Glomerular visceral epithelial cell (primary cell): ENCODE data around the gene DMD.
"Not testable (repeated sequence)": the region's sequence is repeated elsewhere in the genome, so short reads cannot be mapped to it uniquely, and the experiment has no call there.

Source experiments
- DNase-seq: peaks from one replicate; pipeline ENCODE4 v3.0.0-alpha.2; 2016; ENCODE audit errors: extremely low spot score

DMD gene

GRCh38 chrX:33211356-33212260 is at the start of gene DMD:
Gene DMD, minus strand, starts transcription at chrX:33211549. Its CDS starts 237 bp downstream, at chrX:33211312.
- no peak for DNase-seq

- no peak for DNase-seq
Measured at GRCh38 chrX:33252306-33252825, 41.0 kb upstream of the DMD start.

DNA sequence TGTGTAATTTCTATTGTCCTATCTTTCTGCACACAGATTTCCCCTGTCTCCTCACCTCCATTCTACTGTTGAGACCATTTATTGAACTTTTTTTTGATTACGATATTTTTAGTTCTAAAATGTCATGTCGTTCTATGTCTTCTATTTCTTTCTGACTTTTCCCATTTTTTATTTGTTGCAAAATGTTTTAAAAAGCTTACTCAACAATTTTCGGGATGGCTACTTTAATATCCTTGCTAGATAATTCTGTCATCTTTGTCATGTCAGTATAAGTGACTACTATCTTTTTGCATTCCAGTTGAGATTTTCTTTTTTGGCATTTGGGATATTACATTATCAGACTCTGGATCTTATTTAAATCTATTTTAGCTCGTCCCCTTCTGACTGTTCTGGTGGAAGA is 7.5 kb upstream of the DMD start:
- no peak for DNase-seq

GRCh38 chrX:33210156-33210555 is 1.2 kb downstream of the DMD start:
- no peak for DNase-seq

DNA sequence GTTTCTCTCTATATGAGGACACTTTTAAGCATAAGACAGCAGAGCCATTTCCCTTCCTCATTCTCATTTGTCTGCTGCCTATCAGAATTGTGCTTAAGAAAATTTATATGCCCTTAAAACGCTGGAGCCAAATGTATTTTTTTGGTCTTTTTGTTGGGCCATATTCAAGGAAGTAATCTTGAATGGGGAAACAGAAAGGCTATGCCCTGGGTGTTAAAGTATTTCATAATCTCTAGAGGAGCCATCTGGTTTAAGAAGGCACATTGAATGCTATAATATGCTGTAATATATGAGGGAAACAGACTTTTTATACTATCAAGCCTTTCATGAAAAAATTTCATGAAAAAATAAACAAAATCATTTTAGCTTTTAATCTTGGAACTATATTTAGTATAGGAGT is 4.3 kb downstream of the DMD start:
- DNase-seq, result no peak

- DNase-seq, result no peak
Measured at GRCh38 chrX:33205321-33205720, 6.0 kb downstream of the DMD start.

- no peak for DNase-seq
Measured at GRCh38 chrX:33204889-33205288, 6.5 kb downstream of the DMD start.

GRCh38 chrX:33198561-33199279 is 12.6 kb downstream of the DMD start:
- no peak for DNase-seq

GRCh38 chrX:33195698-33196097 is 15.7 kb downstream of the DMD start:
- no peak for DNase-seq

- no peak for DNase-seq
Measured at GRCh38 chrX:33194876-33195433, 16.4 kb downstream of the DMD start.

- no peak for DNase-seq
Measured at GRCh38 chrX:33194289-33194688, 17.1 kb downstream of the DMD start.

- no peak for DNase-seq
Measured at GRCh38 chrX:33190016-33190415, 21.3 kb downstream of the DMD start.

- no peak for DNase-seq
Measured at GRCh38 chrX:33188881-33189280, 22.5 kb downstream of the DMD start.

GRCh38 chrX:33188286-33188685 is 23.1 kb downstream of the DMD start:
- DNase-seq, result no peak

- DNase-seq, result not testable (repeated sequence)
Measured at GRCh38 chrX:33184803-33185202, 26.5 kb downstream of the DMD start.

DNA sequence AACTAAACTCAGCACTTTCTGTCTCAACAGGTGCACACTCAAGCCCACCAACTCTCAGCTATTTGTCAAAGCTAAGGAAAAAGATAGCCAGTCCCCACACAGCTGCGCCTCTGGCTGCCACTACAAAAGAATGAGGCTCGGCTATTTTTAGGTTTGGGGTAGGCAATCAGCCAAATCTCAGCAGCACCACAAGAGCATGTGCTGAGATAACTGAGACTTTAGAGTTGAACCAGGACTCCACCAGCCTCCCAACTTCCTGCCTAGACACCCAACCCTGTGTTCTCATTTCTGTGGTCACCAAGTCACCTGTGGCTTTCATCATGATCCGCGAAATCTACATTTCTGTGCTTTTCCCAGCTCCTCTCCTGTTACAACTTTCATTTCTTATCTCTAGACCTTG is 28.0 kb downstream of the DMD start:
- no peak for DNase-seq

DNA sequence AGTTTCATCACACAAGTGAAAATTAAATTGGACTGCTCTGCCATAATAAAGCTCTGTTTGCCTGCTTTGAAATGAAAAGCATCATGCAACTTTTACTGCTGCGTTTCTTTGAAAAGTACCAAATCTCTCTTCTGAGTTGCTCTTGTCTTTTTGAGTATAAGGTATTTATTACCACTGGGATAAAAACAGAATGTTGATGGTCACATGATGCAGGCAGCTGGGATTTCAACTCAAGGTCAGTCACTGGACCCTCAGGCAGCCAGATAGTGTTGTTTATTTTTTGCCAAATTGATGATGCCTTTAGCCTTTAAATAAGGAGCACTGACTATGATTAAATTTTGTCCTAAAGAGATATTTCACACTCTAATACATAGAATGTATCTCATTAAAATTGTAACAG is 32.7 kb downstream of the DMD start:
- DNase-seq, result no peak

GRCh38 chrX:33178218-33178617 is 33.1 kb downstream of the DMD start:
- DNase-seq, result no peak

DNA sequence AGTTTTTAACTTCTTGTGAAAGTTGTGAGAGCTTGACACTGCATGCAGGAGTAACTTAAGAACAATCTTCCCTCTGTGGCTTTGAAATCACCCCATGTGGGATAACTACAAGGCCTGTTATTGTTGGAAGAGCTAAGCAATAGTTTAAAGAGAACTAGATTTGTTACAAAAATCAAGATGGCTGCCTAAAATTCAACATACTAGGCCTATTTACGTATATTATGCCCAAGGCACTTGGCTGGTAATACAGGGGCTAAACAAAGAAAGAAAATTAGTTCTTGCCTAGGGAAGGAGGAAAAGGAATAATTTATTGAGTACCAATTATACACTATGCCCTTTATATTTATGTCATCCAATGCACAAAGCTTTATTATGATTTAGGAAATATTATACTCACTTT is 36.1 kb downstream of the DMD start:
- DNase-seq, result no peak

DNA sequence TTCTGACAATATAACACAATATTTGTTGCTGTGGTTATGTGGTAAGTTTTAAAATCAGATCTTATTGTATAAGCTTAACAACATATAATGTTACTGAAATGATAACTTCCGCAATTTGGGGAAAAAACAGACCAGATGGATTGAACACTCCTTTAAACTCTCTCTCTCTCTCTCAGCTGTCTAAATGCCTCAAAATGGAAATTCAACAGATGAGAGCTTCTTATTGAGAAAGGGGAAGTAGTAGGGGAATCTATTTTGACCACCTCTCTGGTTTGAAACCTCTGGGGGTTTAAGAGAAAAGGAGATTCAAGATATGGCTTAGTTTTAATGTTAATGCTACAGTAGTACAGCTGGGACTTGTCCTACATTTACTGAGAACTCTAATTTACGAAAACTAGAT is 40.3 kb downstream of the DMD start:
- no peak for DNase-seq

- no peak for DNase-seq
Measured at GRCh38 chrX:33161829-33162228, 49.5 kb downstream of the DMD start.

GRCh38 chrX:33160273-33160672 is 51.1 kb downstream of the DMD start:
- no peak for DNase-seq
